GM10266 (cell line): ENCODE data around the gene FKBP5.

Source experiments
- DNase-seq: peaks from one replicate; pipeline ENCODE4 v3.0.0; 2012; ENCODE audit errors: extremely low spot score
- CTCF ChIP-seq: IDR thresholded peaks from 2 replicates; pipeline ENCODE4 v1.5.1; 2012; ENCODE audit warnings: mild to moderate bottlenecking, low read depth; ENCODE audit not compliant: control insufficient read depth, insufficient read depth; ENCODE audit errors: missing control alignments

Gene FKBP5

GRCh38 chr6:35637911-35638310 lies 50.8 kb downstream of the FKBP5 start:
- DNase-seq = no peak
- TF ChIP-seq CTCF = no peak

GRCh38 chr6:35635601-35636597 lies 52.8 kb downstream of the FKBP5 start:
- no peak for TF ChIP-seq CTCF
- no peak for DNase-seq

GRCh38 chr6:35634316-35634715 lies 54.4 kb downstream of the FKBP5 start:
- no peak for DNase-seq
- no peak for TF ChIP-seq CTCF

GRCh38 chr6:35633579-35634089 lies 55.1 kb downstream of the FKBP5 start:
- no peak for TF ChIP-seq CTCF
- DNase-seq = no peak

- no peak for TF ChIP-seq CTCF
- no peak for DNase-seq
Measured at GRCh38 chr6:35629876-35630378, 58.8 kb downstream of the FKBP5 start.

GRCh38 chr6:35626401-35626800 lies 62.3 kb downstream of the FKBP5 start:
- no peak for TF ChIP-seq CTCF
- no peak for DNase-seq
